Tibial nerve (tissue), 4 donors: Measurements from ENCODE around the gene PTGDS. TPM values are rescaled to one million over a fixed set of nuclear protein-coding genes. Genes with fewer than 3 reads are reported as not detected.
A peak's percentile ranks its signal among the peaks of the same experiment; 100 is the strongest.

Experiments used
- DNase-seq, 2 donors: peaks; one replicate each; pipeline ENCODE4 v3.0.0-alpha.2; 2019; ENCODE audit warnings: low spot score in 2 of 2
- H3K27ac ChIP-seq, 4 donors: fragments of 200-600 bp; sonication (generic) in 3 of 4; one replicate each; pipeline ENCODE4 v1.5.1; 2017 to 2019; ENCODE audit warnings: mild to moderate bottlenecking in 1 of 4
- H3K27me3 ChIP-seq, 2 donors: fragments of 200-600 bp; sonication (generic) in 1 of 2; one replicate each; pipeline versions ENCODE4 v1.5.1 to v1.6.0; 2017 to 2019
- H3K36me3 ChIP-seq, 3 donors: fragments of 200-600 bp; sonication (generic); one replicate each; pipeline ENCODE4 v1.5.1; 2018 to 2019
- H3K4me1 ChIP-seq, 4 donors: fragments of 200-600 bp; sonication (generic) in 3 of 4; one replicate each; pipeline ENCODE4 v1.5.1; 2017 to 2019
- H3K4me3 ChIP-seq, 4 donors: fragments of 200-600 bp; sonication (generic) in 3 of 4; one replicate each; pipeline ENCODE4 v1.5.1; 2017 to 2019; ENCODE audit warnings: mild to moderate bottlenecking in 1 of 4, moderate library complexity in 1 of 4
- H3K9me3 ChIP-seq, 4 donors: fragments of 200-600 bp; sonication (generic) in 3 of 4; one replicate each; pipeline ENCODE4 v1.5.1; 2017 to 2019
- CTCF ChIP-seq, 5 experiments: fragments of 200-600 bp in 3 of 5; fragments of 450-650 bp in 2 of 5; sonication (generic) in 3 of 5; IDR thresholded peaks; one replicate each; pipeline ENCODE4 v1.5.1; 2016 to 2019; ENCODE audit warnings: antibody characterized with exemption in 5 of 5, mild to moderate bottlenecking in 3 of 5, moderate library complexity in 2 of 5
- EP300 ChIP-seq, 2 donors: sonication (generic); formaldehyde crosslinking; IDR thresholded peaks; one replicate each; pipeline ENCODE4 v1.6.1; 2017; ENCODE audit warnings: antibody characterized with exemption in 2 of 2, mild to moderate bottlenecking in 1 of 2
- POLR2A ChIP-seq, 2 donors: fragments of 450-650 bp; IDR thresholded peaks; one replicate each; pipeline ENCODE4 v1.6.1; 2017; ENCODE audit warnings: antibody characterized with exemption in 2 of 2, mild to moderate bottlenecking in 2 of 2, moderate library complexity in 2 of 2
- WGBS, 2 donors: methylation state at CpG; one replicate each; pipeline ENCODE4 v1.1.5; 2018; 5-methylcytosine and 5-hydroxymethylcytosine counted together
- total RNA-seq, 4 donors: library from RNA; depleted of rRNA; stranded (reverse); fragments of >200 nt; gene quantifications; one replicate each; pipeline ENCODE4 v1.1.0, GENCODE V29; 2016

PTGDS gene
- total RNA-seq = 1,000 to 10,000 TPM; 1,059 to 8,972 (median 6,550) TPM

DNA sequence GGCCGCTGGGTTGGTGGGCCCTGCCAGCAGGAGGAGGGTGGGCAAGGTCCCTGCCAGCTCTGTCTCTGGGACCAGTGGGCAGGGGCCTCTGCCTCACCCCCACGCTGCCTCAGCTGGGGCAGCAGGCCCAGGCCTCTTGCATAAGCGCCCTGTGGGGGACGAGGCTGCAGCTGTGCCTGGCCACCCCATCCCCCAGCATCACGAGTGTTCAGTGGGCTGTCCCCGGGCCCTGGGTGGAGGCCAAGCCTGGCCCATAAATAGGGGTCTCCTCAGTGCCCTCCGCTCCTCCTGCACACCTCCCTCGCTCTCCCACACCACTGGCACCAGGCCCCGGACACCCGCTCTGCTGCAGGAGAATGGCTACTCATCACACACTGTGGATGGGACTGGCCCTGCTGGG is at the start of gene PTGDS:
PTGDS (plus strand) TSS at position 282 of the 400 bp plus-strand sequence; CDS start at position 357, 75 bp downstream.
- TF ChIP-seq POLR2A (IDR thresholded peaks at IDR 0.05) (peak in 1 of 2 donors; percentile 63), EP300 (IDR thresholded peaks at IDR 0.05) (peak; percentile 44 to 77), CTCF (IDR thresholded peaks at IDR 0.05) (no peak)
- DNase-seq = peak; percentile 65 to 66
- peak within 1 kb of the TSS; percentile 39 to 68 (median 46) for H3K4me3 ChIP-seq
- H3K9me3 ChIP-seq = no peaks in the 10 kb centered on the region
- WGBS, 2 donors = 44 to 45% methylated on average over 4 to 7 of the region's 10 CpGs
- H3K27me3 ChIP-seq = no peaks in the 10 kb centered on the region
- peak within 1 kb of the TSS; percentile 32 to 90 (median 68) for H3K27ac ChIP-seq
- peaks cover 0 to 5% (median 0%) of the 10 kb centered on the region in 3 donors for H3K36me3 ChIP-seq
- peaks cover 0 to 84% (median 7%) of the 10 kb centered on the region in 4 donors for H3K4me1 ChIP-seq

DNA sequence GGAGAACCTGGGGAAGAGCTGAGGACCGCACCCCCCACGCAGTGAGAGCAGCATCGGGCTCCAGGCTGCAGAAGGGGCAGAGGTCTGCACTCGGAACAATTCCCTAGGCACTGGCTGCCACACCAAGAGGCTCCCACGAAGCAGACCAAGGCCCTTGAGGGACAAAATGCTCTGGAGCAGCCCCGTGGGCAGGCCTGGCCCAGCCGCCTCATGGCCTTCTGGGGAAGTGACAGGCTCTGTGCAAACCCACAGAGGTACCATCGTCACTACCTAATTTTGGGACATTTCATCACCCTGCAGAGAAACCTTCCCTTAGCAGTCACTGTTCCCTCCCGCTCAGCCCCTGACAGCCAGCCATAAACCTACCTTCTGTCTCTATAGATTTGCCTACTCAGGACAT is 48.7 kb upstream of the PTGDS start:
- Histone ChIP-seq H3K27ac (peak overlapping the region in 1 of 4 donors; percentile 3), H3K4me3 (no peak overlapping the region), H3K4me1 (no peaks in the 10 kb centered on the region), H3K36me3 (peaks cover 0 to 37% (median 13%) of the 10 kb centered on the region in 3 donors), H3K9me3 (no peaks in the 10 kb centered on the region), H3K27me3 (no peaks in the 10 kb centered on the region)
- TF ChIP-seq EP300 (IDR thresholded peaks at IDR 0.05) (no peak), POLR2A (IDR thresholded peaks at IDR 0.05) (no peak), CTCF (IDR thresholded peaks at IDR 0.05) (no peak)
- 76 to 77% methylated on average over 5 to 9 of the region's 9 CpGs for WGBS, 2 donors
- no peak for DNase-seq

- Histone ChIP-seq H3K4me3 (no peak overlapping the region), H3K27ac (no peak overlapping the region), H3K4me1 (no peaks in the 10 kb centered on the region), H3K27me3 (no peaks in the 10 kb centered on the region), H3K36me3 (peaks cover 0 to 26% (median 13%) of the 10 kb centered on the region in 3 donors), H3K9me3 (no peaks in the 10 kb centered on the region)
- 96% methylated on average over 4 of the region's 4 CpGs for WGBS, 2 donors
- no peak for TF ChIP-seq EP300 (IDR thresholded peaks at IDR 0.05)
- TF ChIP-seq POLR2A (IDR thresholded peaks at IDR 0.05) = no peak
- no peak for TF ChIP-seq CTCF (IDR thresholded peaks at IDR 0.05)
- DNase-seq = no peak
Observed at GRCh38 chr9:136930014-136930413, 47.3 kb upstream of the PTGDS start.

DNA sequence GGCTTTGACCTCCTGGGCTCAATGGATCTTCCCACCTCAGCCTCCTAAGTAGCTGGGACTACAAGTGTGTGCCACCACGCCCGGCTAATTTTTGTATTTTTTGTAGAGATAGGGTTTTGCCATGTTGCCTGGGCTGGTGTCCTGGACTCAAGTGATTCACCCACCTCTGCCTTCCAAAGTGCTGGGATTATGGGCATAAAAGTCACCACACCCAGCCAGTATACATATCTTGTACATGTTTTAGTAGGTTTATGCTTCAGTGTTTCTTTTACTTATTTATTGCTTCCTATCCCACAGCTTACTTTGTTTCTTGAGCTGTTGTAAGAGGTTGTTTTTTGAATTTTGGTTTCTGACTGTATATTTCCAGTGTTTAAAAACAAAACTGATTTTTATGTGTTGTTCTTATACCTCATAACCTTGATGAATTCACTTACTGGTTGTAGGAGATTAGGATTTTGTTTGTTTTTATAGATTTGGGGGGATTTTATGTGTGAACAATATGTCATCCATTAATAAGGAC is 45.6 kb upstream of the PTGDS start:
- Histone ChIP-seq H3K36me3 (peaks cover 0 to 10% (median 3%) of the 10 kb centered on the region in 3 donors), H3K9me3 (no peaks in the 10 kb centered on the region), H3K4me1 (no peaks in the 10 kb centered on the region), H3K27ac (no peak overlapping the region), H3K27me3 (no peaks in the 10 kb centered on the region), H3K4me3 (no peak overlapping the region)
- DNase-seq = no peak
- WGBS, 2 donors = 97 to 100% methylated on average over 2 of the region's 2 CpGs
- TF ChIP-seq POLR2A (IDR thresholded peaks at IDR 0.05) (no peak), EP300 (IDR thresholded peaks at IDR 0.05) (no peak), CTCF (IDR thresholded peaks at IDR 0.05) (no peak)

- H3K27ac ChIP-seq = no peak overlapping the region
- WGBS, 2 donors = 87 to 92% methylated on average over 3 of the region's 3 CpGs
- peaks cover 0 to 15% (median 0%) of the 10 kb centered on the region in 3 donors for H3K36me3 ChIP-seq
- H3K9me3 ChIP-seq = no peaks in the 10 kb centered on the region
- H3K4me3 ChIP-seq = no peak overlapping the region
- H3K27me3 ChIP-seq = no peaks in the 10 kb centered on the region
- DNase-seq = no peak
- TF ChIP-seq POLR2A (IDR thresholded peaks at IDR 0.05) (no peak), CTCF (IDR thresholded peaks at IDR 0.05) (no peak), EP300 (IDR thresholded peaks at IDR 0.05) (no peak)
- H3K4me1 ChIP-seq = no peaks in the 10 kb centered on the region
Observed at GRCh38 chr9:136934277-136934676, 43.0 kb upstream of the PTGDS start.
